IPS DF 19.7 (cell line): ENCODE measurements around the gene F8.
"Not testable (repeated sequence)": the region's sequence is repeated elsewhere in the genome, so short reads cannot be mapped to it uniquely, and the experiment has no call there.

Experiments used
- DNase-seq: peaks from one replicate; pipeline ENCODE4 v3.0.0-alpha.2; 2013; ENCODE audit warnings: low read depth, low spot score

The F8 gene

DNA sequence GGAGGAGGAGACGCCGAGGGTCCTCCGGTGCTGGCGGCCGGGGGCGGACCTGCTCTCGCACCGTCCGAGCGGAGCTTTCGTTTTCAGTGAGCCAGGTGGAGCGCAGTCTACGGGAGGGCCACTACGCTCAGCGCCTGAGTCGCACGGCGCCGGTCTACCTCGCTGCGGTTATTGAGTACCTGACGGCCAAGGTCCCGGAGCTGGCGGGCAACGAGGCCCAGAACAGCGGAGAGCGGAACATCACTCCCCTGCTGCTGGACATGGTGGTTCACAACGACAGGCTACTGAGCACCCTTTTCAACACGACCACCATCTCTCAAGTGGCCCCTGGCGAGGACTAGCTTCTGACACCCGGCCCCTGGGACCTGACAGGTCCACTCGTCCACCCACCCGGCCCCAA lies 137.5 kb downstream of the F8 start:
- DNase-seq: not testable (repeated sequence)

DNA sequence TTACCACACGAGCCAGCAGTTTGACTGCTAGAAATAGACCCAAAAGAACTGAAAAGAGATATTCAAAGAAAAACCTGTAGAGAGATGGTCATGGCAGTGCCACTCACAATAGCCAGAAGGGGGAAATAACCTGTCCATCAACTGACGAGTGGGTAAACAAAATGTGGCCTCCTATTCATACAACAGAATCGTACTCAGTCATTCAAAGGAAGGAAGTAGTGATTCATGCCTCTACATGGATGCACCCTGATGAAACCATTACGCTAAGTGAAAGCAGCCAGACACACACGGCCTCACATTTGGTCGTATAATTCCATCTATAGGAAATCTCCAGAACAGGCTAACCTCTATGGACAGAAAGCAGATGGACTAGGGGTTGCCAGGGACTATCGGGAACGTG lies 138.5 kb downstream of the F8 start:
- DNase-seq: not testable (repeated sequence)

DNA sequence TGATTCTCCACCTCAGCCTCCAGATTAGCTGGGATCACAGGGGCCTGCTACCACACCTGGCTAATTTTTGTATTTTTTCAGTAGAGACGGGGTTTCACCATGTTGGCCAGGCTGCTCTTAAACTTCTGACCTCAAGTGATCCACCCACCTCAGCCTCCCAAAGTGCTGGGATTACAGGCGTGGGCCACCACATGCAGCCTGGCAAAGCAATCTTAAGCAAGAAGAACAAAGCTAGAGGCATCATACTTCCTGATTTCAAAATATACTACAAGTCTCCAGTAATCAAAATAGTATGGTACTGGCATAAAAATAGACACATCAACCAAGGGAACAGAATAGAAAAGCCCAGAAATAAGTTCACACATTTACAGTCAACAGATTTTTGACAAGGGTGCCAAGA lies 149.2 kb downstream of the F8 start:
- no peak for DNase-seq

DNA sequence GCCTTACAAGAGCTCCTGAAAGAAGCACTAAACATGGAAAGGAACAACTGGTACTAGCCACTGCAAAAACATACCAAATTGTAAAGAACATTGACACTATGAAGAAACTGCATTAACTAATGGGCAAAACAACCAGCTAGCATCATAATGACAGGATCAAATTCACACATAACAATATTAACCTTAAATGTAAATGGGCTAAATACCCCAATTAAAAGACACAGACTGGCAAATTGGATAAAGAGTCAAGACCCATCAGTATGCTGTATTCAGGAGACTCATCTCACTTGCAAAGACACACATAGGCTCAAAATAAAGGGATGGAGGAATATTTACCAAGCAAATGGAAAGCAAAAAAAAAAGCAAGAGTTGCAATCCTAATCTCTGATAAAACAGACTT lies 154.0 kb downstream of the F8 start:
- DNase-seq: not testable (repeated sequence)

DNA sequence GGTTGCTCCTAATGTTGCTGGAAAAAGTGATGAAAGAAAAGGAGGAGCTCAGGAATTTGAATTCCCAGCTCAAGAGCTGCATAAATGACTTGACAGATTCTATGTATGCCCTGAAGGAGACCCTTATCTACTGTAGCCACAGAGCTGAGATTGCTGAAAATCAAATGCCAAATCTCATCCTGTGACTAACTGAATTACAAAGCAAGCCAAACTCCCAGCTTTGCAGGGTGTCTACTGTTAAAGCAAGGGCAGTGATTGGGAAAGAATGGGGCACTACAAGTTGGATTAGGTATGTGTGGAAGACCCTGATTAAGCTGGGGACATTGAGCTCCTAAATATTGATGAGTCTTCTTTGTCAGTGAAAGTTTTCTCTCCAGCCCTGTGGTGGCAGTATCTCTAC lies 167.3 kb downstream of the F8 start:
- DNase-seq: no peak

DNA sequence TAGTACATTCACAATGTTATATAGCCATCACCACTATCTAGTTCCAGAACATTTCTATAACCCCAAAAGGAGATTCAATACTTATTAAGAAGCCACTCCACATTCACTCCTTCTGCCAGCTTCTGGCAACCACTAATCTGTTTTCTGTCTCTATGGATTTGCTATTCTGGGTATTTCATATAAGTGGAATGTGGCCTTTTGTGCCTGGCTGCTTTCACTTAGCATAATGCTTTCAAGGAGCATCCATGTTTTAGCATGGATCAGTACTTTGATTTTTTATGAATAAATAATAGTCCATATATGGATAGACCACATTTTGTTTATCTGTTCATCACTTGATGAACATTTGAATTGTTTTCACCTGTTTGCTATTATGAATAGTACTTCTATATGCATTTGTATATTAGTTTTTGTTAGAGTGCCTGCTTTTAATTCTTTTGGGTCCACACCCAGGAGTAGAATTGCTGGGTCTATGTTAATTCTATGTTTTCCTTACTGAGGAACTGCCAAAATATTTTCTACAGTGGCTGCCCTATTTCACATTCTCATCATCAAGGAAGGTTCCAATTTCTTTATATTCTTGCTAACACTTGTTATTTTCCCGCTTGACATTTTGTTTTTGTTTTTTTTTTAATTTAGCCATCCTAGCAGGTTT lies 171.4 kb downstream of the F8 start:
- no peak for DNase-seq

DNA sequence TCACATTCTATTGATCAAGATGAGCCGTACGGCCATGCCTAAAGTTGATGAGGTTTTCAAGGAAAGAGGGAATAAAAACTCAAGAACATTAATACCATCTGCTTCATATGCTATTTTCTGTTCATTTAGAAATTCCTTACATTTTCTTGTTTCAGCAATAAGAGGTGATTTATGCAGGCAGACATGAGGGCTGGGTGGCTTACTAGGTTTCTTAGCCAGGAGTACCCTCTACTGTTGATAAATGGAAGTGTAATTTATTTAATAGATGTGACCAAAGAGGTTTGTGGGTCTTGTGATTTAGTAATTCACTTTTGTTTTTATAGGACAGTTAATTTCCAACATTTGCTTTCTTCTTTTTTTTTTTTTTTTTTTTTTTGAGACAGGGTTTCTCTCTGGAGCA lies 181.7 kb downstream of the F8 start:
- no peak for DNase-seq

DNA sequence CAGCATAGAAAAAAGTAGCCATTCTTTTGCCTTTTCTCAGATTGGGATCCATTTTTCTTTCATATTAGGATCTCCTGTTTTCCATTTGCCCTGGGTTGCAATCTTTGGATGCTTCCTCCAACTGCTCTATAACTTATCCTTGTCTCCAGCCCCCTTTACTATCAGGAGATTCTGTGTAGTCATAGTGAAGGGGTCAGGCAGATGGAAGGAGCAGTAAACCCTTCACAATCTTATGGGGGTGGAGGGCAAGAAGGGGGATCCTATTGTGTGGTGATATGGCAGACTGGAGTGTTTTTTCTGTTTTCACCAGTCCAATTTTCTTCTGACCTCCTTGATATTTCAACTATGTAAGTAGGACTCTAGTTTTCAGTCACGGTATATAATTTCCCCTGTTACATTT lies 186.4 kb downstream of the F8 start:
- DNase-seq: no peak

DNA sequence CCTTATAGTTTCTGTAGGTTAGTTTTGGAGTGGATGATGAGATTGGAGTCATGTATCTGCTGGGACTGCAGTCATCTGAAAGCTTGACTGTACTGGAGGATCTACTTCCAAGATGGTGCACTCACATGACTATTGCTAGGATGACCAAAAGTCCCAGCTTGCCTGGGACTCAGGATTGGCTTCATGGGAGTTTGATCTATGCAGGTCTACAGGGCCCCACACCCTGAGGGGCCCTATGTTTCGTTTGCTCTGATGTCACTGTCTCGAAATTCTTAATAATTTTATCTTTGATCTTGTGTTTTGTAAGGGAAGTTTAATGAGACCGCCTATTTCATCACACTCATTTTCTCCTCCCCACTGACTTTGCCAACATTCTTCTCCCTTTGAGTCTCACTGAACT lies 188.0 kb downstream of the F8 start, which contains the start of gene SMIM9:
TSS of gene SMIM9 (minus strand) at position 101 of the 400 bp plus-strand sequence. CDS start 3,806 bp downstream, outside the sequence.
- DNase-seq: no peak

DNA sequence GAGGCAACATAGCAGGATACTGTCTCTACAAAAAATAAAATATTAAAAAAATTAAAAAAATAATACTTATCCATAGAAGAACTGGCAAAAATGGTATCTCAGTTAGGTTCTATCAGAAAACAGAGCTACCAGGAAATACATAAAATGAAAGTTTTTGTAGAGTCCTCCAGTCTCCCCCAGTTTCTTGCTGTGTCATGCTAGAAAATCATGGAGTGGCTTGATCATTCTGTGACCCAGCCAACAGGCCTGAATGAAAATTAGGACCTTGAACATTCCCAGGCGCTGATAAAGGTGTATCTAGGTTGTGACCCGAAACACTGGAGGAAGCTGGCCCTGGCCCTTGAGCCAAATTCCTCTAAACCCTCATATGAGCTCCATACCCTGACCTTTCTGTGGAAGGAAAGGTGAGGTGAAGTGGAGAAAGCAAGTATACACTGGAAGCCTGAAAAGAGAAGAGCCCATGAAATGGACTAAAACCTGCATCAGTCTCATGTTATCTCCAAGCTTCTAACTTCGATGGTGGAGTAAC lies 188.7 kb downstream of the F8 start:
- DNase-seq: no peak

DNA sequence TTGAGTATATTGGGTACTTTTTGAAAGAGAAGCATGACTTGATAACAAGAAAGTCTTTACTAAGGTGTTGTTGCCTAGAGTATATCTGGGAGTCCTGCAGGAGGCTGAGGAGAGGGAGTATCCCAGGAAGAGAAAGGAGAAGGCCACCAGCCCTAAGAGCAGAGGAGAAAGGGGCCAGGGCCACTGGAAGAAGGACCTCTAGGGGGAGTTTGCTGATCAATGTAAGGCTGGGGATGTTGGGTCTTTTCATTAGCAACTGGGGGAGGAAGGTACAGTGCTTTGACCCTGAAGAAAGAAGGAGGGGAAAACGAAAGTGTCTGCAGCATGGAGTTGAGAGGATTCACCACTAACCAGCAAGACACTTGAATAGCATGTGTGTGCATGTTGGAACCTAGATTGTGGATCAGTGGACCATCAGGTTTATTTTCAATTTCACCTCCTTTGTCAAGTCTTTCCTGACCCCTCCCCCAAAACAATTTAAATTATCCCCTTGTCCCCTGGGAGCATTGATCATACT lies 192.5 kb downstream of the F8 start:
- no peak for DNase-seq

DNA sequence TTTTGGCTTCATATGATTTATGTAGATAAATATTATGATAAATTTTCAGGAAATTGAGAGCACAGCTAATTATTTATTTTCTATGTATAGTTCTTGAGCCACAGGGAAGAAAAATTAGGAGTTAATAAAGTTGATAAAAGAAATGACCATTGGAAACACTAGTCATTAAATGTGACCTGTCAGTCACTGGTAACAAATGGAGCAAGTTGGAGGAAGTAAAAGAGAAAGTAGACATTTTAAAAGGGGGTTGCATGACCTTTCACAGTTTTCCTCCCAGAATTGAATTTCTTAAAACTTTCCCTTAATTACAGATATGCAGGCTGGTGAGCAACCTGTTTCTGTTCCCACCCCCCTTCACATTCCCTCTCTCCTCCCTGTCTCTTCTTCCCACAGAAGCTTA lies 193.4 kb downstream of the F8 start:
- DNase-seq: no peak

DNA sequence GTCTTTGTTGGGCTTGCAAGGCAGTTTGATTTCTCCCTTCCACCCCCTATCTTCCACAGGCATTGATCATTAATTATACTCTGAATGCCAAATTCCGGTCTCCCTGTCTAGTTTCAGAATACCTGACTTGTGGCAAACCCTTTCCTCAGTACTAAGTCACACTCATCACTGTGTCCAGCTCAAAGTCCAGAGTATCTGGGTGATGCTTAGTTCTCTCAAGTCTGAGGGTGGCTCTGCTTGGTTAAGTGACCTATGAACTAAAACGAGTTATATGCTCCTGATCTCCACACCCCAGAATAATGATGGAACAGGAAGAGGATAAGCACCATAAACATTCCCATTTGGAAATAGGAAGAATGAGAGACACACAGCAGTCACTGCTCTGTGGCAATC lies 194.5 kb downstream of the F8 start:
- DNase-seq: no peak

DNA sequence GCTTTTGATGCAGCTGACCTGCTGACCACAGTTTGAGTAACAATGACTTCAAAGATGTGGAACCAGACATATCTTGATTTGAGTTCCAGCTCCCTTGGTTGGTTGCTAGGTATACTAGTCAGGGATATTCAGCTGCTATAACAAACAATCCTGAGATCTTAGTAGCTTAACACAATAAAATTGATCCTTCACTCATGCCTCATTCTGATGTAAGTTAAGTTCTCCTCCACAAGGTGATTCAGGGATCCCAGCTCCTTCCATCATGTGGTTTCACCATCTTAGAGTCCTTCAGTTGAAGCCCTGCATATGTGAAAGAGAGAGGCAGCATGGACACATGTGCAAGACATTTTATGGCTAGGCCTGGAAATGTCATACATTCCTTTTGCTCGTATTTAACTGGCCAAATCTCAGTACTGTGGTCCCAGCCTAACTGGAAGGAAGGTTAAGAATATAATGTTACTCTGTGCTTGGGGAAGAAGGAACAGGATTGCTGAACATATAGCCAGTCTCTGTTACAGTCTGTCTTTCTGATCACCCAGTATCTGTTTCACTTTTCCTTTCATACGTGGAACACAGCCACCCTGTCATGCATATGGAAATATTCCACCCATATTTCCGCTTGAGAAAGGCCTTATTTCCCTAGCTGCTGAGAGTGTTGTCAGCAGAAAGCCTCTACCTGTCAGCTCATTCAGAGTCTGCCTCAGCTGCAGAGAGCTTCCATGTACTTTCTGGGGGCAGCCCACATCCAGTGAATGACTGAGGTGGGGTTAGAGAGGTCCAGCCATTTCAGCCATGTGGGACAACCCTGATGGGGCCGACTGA lies 195.1 kb downstream of the F8 start:
- no peak for DNase-seq

DNA sequence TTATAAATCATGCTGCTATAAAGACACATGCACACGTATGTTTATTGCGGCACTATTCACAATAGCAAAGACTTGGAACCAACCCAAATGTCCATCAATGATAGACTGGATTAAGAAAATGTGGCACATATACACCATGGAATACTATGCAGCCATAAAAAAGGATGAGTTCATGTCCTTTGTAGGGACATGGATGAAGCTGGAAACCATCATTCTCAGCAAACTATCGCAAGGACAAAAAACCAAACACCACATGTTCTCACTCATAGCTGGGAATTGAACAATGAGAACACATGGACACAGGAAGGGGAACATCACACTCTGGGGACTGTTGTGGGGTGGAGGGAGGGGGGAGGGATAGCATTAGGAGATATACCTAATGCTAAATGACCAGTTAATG lies 196.9 kb downstream of the F8 start:
- not testable (repeated sequence) for DNase-seq

DNA sequence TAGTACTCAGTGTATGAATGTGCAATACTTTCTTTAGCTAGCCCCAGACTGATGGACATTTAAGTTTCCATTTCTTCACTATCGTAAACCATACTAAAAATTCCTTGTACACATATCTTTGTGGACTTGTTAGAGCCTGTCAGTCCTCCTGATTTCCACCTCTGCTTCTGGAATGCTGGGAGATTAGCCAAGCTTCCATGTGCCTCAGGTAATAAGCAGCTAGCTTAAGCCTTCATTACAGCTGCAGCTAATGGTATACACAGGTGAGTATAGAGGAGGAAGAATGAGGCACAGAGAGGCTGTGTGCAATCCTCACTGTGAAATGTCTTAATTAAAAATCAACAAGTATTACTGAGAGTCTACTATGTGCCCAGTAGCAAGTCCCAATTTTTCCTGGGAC lies 197.9 kb downstream of the F8 start:
- DNase-seq: no peak

DNA sequence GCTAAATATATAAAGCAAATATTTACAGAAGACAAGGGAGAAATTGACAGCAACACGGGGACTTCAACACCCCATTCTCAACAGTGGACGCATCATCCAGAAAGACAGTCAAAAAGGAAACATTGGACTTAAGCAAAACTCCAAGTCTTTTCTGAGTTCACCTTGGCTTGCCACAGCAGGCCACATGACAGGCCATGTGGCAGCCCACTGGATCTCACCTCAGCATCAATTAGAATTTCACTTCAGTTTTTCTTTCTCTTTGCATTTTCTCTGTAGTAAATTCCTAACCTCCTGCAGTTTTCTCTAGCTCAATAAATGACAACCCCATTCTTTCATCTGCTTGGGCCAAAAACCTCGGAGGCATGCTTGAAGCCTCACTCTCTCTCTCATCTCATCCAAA lies 200.5 kb downstream of the F8 start:
- DNase-seq: no peak

DNA sequence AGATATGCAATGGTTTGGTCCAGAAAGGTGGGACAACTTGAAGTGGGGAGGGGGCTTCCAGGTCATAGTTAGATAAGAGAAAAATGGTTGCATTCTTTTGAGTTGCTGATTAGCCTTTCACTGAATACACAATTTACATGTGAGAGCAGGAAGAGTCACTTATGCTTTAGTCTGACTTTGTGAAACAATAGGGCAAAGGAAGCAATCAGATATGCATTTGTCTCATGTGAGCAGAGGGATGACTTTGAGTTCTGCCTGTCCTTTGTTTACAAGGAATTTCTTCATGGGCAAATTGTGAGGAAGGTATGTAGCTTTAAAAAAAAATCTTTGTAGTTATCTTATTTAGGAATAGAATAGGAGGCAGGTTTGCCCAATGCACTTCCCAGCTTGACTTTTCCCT lies 201.0 kb downstream of the F8 start:
- no peak for DNase-seq

DNA sequence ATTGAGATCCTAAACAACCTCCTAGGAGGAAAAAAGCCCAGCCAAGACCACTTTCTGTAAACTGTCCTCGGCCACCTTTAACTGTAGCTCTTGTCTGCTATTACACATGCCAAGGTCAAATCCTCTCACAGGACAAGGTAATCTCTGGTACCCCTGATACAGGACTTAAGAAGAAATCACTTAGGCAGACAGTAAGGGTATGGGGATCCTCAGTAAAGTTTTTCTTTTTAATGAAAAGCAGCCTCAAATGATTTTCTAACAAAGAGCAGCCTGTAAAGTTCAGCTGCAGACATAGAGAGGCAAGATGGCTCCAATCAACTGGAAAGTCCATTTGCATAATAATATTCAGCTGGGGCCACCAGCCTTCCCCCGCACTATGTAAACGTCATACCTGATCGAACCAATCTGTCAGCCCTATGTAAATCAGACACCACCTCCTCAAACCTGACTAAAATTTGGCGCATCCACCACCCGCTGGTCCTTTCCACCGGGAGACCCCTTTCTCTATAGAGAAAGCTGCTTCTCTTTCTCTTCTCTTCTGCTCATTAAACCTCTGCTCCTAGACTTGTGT lies 202.7 kb downstream of the F8 start:
- DNase-seq: no peak

DNA sequence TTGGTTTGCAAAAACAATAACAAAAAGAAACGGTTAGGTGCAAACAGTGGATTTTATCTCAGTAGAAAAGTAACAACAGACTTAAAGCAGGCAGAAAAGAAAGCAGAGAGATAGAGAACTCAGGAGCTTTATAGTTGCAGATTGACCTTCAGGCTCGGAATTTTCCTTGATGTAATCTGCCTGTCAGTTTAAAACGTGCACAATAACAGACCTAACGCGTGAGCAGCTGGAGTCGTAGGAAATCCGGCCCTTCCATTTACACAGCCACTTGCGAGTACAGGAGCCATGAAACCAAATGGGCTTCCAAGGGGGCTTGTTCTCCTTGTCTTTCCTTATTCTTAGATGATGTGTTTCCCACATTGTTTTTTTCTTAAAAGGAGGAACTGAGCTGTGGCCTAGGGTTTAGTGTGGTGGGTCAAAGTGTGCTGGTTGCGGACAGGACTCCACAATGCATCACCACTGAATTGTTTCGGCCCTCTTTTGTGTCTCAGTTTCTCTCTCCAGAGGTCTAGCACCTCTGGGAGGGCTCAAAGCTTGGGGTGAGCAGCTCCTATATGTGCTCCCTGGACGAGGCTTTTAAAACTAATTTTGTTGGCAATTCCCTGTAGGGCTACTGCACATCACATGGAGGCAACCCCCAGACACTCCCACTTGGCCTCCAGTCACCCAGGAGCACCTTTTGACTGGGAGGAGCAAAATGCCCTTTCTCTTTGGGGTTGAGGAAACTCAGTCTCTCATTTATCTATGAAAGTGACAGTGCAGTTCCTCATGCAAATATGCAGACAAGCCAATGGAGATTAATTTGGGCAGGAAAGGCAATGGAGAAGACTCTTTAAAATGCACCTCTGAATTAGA lies 203.4 kb downstream of the F8 start:
- DNase-seq: no peak

DNA sequence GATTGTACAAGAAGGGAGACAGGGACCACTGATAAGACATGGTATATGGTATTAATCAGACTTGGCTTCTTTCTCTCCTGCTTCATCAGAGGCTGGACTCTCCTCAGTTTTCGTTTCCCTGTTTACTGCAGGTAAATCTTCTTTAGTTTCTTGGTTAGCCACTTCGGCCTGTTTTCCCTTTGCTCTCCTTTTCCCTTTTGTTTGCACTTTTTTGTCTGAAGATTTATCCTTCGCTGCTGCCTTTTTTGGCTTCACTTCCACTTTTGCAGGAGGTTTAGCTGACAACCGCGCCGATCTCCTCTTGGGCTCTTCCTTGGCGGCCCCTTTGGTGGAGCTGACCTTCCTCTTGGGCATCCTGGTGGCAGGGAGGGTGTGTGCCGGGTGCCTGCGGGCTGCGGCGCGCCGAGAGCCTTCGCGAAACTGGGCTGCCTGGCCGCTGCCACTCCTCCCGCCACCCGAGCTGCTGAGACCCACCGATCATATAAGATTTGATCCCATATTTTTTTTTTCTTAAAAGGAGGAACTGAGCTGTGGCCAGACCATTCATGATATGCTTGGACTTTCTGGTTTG lies 205.4 kb downstream of the F8 start:
- DNase-seq: not testable (repeated sequence)
